Stimulated activated CD4-positive, alpha-beta T cell treated with anti-CD3 and anti-CD28 coated beads, Interleukin-1b, Interleukin-23, amount 100 ng/mL, for 1 hour (primary cell): ENCODE data around the gene ETNK1.
A peak's percentile ranks its signal among the peaks of the same experiment; 100 is the strongest.
"Not testable (repeated sequence)": the region's sequence is repeated elsewhere in the genome, so short reads cannot be mapped to it uniquely, and the experiment has no call there.

Experiments
- DNase-seq, 2 donors: peaks; one replicate each; pipeline ENCODE4 v3.0.0-alpha.2; 2020; ENCODE audit warnings: low read depth in 2 of 2

The ETNK1 gene

GRCh38 chr12:22624870-22625761 lies at the start of gene ETNK1:
ETNK1 (plus strand) TSS chr12:22625171; CDS start chr12:22625431, 260 bp downstream.
- peak; percentile 40 to 70 for DNase-seq

GRCh38 chr12:22576065-22576464 lies 48.9 kb upstream of the ETNK1 start:
- DNase-seq: no peak

GRCh38 chr12:22576473-22576872 lies 48.5 kb upstream of the ETNK1 start:
- no peak for DNase-seq

- no peak for DNase-seq
Observed at GRCh38 chr12:22577667-22578066, 47.3 kb upstream of the ETNK1 start.

- no peak for DNase-seq
Observed at GRCh38 chr12:22578328-22578727, 46.6 kb upstream of the ETNK1 start.

GRCh38 chr12:22588817-22589216 lies 36.2 kb upstream of the ETNK1 start:
- DNase-seq: no peak

- DNase-seq: no peak
Observed at GRCh38 chr12:22593864-22594263, 31.1 kb upstream of the ETNK1 start.

- not testable (repeated sequence) for DNase-seq
Observed at GRCh38 chr12:22597539-22597938, 27.4 kb upstream of the ETNK1 start.

GRCh38 chr12:22598141-22598762 lies 26.7 kb upstream of the ETNK1 start:
- no peak for DNase-seq

GRCh38 chr12:22598763-22599161 lies 26.2 kb upstream of the ETNK1 start:
- DNase-seq: no peak

- no peak for DNase-seq
Observed at GRCh38 chr12:22600181-22600580, 24.8 kb upstream of the ETNK1 start.

- DNase-seq: no peak
Observed at GRCh38 chr12:22609501-22609900, 15.5 kb upstream of the ETNK1 start.

- no peak for DNase-seq
Observed at GRCh38 chr12:22610131-22610530, 14.8 kb upstream of the ETNK1 start.

GRCh38 chr12:22612822-22613221 lies 12.1 kb upstream of the ETNK1 start:
- DNase-seq: not testable (repeated sequence)

GRCh38 chr12:22615963-22616501 lies 8.9 kb upstream of the ETNK1 start:
- DNase-seq: no peak

GRCh38 chr12:22617630-22618029 lies 7.3 kb upstream of the ETNK1 start:
- no peak for DNase-seq

- no peak for DNase-seq
Observed at GRCh38 chr12:22624548-22624869, 462 bp upstream of the ETNK1 start.

GRCh38 chr12:22625762-22626294 lies 857 bp downstream of the ETNK1 start:
- no peak for DNase-seq

GRCh38 chr12:22626406-22626805 lies 1.4 kb downstream of the ETNK1 start:
- DNase-seq: no peak

GRCh38 chr12:22627371-22627770 lies 2.4 kb downstream of the ETNK1 start:
- no peak for DNase-seq

- DNase-seq: no peak
Observed at GRCh38 chr12:22628228-22628627, 3.3 kb downstream of the ETNK1 start.

- DNase-seq: no peak
Observed at GRCh38 chr12:22631863-22632463, 7.0 kb downstream of the ETNK1 start.
